ENCODE data around the gene DUSP5.

- TF ChIP-seq, protein P1, sequence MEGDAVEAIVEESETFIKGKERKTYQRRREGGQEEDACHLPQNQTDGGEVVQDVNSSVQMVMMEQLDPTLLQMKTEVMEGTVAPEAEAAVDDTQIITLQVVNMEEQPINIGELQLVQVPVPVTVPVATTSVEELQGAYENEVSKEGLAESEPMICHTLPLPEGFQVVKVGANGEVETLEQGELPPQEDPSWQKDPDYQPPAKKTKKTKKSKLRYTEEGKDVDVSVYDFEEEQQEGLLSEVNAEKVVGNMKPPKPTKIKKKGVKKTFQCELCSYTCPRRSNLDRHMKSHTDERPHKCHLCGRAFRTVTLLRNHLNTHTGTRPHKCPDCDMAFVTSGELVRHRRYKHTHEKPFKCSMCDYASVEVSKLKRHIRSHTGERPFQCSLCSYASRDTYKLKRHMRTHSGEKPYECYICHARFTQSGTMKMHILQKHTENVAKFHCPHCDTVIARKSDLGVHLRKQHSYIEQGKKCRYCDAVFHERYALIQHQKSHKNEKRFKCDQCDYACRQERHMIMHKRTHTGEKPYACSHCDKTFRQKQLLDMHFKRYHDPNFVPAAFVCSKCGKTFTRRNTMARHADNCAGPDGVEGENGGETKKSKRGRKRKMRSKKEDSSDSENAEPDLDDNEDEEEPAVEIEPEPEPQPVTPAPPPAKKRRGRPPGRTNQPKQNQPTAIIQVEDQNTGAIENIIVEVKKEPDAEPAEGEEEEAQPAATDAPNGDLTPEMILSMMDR (IDR thresholded peaks at IDR 0.05), result no peak
- TF ChIP-seq, protein P2, sequence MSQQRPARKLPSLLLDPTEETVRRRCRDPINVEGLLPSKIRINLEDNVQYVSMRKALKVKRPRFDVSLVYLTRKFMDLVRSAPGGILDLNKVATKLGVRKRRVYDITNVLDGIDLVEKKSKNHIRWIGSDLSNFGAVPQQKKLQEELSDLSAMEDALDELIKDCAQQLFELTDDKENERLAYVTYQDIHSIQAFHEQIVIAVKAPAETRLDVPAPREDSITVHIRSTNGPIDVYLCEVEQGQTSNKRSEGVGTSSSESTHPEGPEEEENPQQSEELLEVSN (IDR thresholded peaks at IDR 0.05; ENCODE audit: borderline replicate concordance, low read depth), result no peak
- no peak for TF ChIP-seq HDAC2 (IDR thresholded peaks at IDR 0.05)
- no peak for TF ChIP-seq CHD4 (IDR thresholded peaks at IDR 0.05; ENCODE audit: borderline replicate concordance)
- no peak for TF ChIP-seq FOSL2 (IDR thresholded peaks at IDR 0.05)
- TF ChIP-seq FOSL2 (CRISPR knock-in tag; IDR thresholded peaks at IDR 0.05), result no peak
- TF ChIP-seq JUNB (IDR thresholded peaks at IDR 0.05), result no peak
- TF ChIP-seq, protein P3, sequence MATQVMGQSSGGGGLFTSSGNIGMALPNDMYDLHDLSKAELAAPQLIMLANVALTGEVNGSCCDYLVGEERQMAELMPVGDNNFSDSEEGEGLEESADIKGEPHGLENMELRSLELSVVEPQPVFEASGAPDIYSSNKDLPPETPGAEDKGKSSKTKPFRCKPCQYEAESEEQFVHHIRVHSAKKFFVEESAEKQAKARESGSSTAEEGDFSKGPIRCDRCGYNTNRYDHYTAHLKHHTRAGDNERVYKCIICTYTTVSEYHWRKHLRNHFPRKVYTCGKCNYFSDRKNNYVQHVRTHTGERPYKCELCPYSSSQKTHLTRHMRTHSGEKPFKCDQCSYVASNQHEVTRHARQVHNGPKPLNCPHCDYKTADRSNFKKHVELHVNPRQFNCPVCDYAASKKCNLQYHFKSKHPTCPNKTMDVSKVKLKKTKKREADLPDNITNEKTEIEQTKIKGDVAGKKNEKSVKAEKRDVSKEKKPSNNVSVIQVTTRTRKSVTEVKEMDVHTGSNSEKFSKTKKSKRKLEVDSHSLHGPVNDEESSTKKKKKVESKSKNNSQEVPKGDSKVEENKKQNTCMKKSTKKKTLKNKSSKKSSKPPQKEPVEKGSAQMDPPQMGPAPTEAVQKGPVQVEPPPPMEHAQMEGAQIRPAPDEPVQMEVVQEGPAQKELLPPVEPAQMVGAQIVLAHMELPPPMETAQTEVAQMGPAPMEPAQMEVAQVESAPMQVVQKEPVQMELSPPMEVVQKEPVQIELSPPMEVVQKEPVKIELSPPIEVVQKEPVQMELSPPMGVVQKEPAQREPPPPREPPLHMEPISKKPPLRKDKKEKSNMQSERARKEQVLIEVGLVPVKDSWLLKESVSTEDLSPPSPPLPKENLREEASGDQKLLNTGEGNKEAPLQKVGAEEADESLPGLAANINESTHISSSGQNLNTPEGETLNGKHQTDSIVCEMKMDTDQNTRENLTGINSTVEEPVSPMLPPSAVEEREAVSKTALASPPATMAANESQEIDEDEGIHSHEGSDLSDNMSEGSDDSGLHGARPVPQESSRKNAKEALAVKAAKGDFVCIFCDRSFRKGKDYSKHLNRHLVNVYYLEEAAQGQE (IDR thresholded peaks at IDR 0.05), result no peak
- TF ChIP-seq POLR2A (IDR thresholded peaks at IDR 0.05; ENCODE audit: low read length), result no peak
- no peak for TF ChIP-seq ZNF302 (CRISPR knock-in tag; IDR thresholded peaks at IDR 0.05)
- no peak for TF ChIP-seq EP300 (IDR thresholded peaks at IDR 0.05)
- no peak for TF ChIP-seq RAD21 (conservative IDR thresholded peaks at IDR 0.05 in 1 of 2, IDR thresholded peaks at IDR 0.05 in 1 of 2)
- TF ChIP-seq EHMT2 (IDR thresholded peaks at IDR 0.05; ENCODE audit: low read depth), result no peak
- TF ChIP-seq ZFP36 (IDR thresholded peaks at IDR 0.05; ENCODE audit: borderline replicate concordance, partially characterized antibody), result no peak
- no peak for TF ChIP-seq JUN (IDR thresholded peaks at IDR 0.05)
Observed at GRCh38 chr10:110524859-110525232, 27.1 kb downstream of the DUSP5 start.

Measured in A549 (cell line).